Fibroblast of gingiva (primary cell): ENCODE results near the gene CPEB4.

Experiments
- DNase-seq: peaks from one replicate; pipeline ENCODE4 v3.0.0-alpha.2; 2011; ENCODE audit warnings: low read depth

Gene CPEB4

DNA sequence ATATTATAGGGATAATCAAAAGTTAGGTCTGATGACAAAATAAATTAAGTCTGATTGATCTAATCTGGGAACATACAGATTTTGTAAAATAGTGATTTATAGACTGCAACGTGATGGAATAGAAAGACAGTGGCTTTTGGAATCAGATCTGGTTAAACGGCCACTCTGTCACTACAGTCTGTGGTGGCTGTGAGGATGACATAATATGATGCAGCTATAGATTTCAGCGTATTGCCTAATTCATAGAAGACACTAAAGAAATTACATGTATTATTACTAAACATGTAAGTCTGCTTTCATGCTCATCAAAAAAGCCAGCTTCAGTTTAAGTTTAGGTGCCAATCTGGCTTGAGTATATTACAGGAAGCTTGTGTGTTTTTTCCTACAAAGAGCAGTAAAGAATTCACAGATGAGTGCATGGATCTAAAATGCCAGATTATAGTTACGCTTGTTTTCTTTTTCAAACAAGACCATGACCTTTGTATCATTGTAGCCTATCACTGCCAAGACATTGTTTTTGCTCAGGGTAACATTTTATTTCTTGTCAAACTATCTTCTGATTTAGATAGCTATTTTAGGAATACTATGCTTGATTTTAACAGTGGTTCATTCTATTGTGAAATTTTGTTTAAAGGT is 25.7 kb downstream of the CPEB4 start:
- DNase-seq = no peak

GRCh38 chr5:173915310-173916014 is 27.3 kb downstream of the CPEB4 start:
- DNase-seq = peak; percentile 44

GRCh38 chr5:173916233-173916632 is 28.1 kb downstream of the CPEB4 start:
- no peak for DNase-seq

DNA sequence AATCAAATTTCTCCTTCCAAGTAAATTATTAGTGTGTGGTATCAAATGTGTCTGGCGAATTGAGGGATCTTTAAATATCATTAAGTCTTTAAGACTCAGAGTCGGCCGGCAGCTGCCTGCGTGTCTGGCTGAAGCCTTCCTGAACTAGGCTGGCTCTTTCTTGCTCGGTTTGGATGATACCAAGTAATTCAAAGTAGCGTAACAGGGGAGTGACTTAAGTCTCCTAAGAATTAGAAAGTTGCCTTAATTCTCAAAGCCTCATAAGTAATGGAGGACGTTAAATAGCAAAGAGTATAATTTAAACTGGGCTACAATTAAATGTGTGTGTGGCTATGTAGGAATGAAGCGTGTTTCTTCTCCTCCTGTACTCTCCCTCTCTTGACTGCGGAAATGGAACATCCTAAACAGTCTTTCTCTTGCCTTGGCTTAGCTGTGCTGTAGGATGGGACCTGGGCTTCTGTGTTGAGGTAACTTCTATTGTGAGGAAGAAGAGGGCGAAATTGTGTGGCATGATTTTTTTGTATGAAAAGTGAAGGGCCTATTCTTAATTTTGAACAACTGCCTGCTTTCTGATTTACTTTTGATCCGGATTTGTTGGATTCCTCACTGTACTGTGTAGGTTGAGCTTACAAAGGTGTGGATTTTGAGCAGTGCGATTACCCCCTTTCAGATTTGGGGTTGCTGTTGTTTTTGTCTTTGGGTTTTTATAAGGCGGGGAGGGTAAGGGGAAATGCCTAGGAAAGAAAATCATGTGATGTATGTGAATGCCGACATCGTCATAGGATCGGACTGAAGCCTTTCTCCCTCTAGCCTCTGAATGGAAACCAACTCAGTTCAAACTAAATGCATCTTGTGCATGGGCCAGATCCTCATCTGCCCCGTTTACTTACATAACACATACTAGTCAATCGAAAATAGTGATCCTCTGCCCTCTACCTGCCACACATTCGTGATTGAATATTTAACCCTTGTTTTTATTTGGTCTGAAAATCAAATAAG is 29.9 kb downstream of the CPEB4 start:
- DNase-seq = peak; percentile 83

DNA sequence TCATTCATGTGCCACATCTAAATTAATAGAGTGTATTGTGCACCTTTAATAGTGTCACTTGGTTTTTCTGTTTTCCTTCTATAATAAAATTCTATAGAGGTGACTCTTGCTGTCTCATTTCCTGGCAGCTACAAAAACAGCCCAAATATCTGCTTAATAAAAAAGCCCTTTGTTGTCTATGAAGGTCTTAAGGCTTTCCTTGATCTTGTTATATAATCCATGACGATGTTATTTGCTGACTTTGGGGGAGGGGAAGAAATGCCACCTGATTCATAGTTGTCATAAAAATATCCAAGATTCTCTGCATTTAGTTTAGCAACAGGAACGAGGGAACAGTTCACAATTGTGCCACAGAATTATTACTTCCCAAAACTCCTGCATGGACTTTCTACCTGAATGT is 31.3 kb downstream of the CPEB4 start:
- DNase-seq = no peak

- no peak for DNase-seq
Measured at GRCh38 chr5:173920024-173920753, 32.0 kb downstream of the CPEB4 start.

GRCh38 chr5:173920866-173921555 is 32.9 kb downstream of the CPEB4 start:
- no peak for DNase-seq

- no peak for DNase-seq
Measured at GRCh38 chr5:173922527-173922926, 34.4 kb downstream of the CPEB4 start.

DNA sequence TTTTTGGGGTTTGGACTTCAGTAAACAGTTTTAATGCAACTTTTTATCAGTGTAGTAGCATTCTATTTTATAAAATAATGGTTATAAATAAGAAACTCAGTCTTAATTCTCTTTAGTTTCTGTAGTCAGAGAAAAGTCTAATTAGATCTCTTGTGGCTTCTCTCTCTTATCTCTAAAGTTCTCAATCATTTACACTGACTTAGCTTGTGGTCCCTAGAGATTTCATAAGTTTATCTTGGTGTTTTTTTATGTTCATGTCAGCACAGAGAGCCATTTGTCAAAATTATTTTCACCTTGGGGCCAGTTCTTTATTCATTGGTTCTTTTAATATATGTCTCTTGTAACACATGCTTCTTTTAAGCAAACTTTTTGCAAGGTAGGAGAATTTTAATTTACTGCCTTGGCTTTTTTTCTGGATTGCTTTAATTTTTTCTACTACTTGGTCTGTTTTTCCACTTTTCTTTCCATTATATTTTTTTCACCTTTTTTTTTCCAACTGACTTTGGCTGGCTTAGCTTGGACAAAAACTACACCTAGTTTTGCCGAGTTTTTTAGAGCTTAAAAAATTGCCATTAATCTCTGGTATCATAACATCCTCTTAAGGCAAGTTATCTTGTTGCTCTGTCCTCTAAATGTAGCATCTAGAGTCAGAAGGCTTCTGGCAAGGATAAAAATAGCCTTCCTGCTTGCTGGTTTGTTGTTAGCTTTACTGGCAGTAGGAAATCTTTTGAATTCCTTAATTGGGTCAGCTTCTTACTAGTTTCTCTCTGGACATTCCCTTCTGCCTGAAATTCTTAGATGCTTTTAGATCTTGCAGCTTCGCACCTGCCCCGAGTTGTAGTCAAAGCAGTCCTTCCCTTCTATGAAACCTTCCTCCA is 35.3 kb downstream of the CPEB4 start:
- peak; percentile 14 for DNase-seq

DNA sequence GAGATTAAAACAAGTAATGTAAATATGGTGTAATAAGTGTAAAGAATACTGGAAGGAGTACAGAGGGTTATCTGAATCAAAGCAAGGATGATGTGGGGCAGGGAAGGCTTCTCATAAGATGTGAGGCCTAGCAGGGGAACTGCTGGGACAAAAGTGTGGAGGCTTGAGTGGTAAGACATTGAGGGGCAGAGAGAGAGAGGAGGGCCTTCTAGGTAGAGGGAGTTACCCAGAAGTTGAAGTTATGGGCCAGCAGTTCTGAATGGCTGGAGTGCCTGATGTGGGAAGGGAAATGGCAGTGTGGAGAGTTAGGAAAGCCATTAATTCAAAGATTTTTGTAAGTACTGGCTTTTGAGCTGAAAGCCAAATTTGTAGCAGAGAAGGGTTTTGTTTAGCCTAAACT is 36.8 kb downstream of the CPEB4 start:
- DNase-seq = no peak

GRCh38 chr5:173925449-173926071 is 37.4 kb downstream of the CPEB4 start:
- peak; percentile 61 for DNase-seq

DNA sequence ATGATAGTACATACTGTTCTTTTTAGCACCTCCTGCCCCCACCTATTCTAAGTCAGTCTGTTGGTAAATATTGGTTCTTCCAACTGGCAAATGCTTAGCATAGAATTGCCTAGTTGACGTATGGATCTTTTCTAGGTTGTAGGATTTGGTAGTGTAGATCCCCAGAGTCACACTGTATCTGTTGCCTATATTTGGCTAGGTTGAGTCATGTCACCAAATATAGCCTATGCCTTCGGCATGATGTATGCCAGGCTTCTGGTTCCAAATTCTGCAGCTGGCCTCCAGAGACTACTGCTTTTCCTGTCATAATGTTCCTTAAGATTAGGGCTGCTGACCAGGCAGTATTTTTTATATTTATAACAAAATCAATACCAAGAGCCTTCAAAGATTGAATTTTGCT is 38.2 kb downstream of the CPEB4 start:
- peak; percentile 50 for DNase-seq

GRCh38 chr5:173928871-173929574 is 40.9 kb downstream of the CPEB4 start:
- DNase-seq = no peak

DNA sequence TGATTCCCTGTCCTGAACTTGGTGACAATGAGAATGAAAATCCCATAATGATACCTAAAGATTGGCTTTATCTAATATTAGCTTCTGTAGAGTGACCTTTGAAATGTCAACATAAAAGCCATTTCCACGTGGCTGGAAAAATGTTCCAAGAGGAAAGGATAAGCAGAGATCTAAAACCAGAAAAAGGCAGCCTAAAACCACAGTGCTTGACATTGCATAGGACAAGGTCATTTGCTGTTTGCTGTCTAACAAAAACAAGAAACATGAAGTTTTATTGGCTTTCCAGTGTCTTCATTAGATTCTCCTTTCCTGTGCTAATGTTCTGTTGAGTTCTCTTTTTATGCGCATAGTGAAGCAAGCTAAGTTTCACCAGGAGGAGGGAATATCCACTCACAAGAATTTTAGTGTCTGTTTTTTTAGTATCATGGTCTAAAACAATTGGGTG is 44.6 kb downstream of the CPEB4 start:
- no peak for DNase-seq

GRCh38 chr5:173933901-173934300 is 45.8 kb downstream of the CPEB4 start:
- no peak for DNase-seq

DNA sequence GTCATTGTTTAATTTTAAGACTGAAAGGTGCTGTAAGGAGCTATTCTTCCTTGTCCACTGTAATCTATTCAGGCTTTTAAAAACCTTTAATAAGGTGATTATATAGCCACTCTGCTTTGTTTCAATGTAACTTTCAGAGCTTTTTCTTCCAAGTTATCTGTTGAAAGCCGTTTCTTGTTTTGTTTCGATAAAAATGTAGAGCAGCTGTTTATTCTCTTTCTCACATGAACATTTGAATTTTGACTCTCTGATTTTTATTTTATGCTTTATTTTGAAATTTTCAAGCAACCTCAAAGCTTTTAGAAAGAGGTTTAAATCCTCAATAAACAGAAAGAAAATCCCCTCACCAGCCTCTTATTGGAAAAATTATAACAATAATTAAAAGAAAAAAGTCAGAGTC is 47.2 kb downstream of the CPEB4 start:
- no peak for DNase-seq

DNA sequence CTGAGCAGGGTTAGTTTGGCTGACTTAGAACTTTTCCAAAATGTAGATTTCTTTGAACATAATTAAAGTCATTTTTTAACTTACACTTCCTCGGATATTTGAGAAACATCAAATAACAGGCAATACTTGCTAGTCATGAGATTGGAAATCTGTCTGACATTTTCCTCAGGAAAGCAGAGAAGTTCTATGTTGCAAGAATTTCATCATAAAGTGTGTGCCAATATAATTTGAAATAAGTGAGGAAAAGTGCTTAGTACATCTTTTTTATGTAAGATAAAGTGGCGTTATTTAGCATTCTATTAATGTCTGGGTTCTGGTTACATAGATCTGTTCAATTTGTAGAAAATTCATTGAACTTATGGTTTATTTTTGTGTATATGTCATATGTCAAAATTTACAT is 52.1 kb downstream of the CPEB4 start:
- peak; percentile 59 for DNase-seq

DNA sequence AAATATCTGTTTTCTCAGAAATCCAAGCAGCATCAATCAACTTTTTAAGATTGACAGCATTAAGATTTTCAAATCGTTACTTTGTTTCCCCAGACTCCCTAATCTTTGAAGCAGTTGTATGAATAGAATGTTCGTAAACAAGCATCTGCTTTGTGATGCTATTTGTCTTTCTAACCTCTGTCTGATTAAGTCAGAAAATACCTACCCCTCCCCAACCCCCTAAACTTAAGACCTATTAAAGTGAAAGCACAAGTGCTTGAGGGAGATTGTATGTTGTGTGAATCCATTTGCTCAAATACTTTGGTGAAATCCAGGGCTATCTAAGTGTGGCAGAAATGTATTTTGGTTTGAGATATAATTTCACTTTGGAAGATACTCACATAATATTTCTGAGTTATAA is 53.0 kb downstream of the CPEB4 start:
- no peak for DNase-seq

DNA sequence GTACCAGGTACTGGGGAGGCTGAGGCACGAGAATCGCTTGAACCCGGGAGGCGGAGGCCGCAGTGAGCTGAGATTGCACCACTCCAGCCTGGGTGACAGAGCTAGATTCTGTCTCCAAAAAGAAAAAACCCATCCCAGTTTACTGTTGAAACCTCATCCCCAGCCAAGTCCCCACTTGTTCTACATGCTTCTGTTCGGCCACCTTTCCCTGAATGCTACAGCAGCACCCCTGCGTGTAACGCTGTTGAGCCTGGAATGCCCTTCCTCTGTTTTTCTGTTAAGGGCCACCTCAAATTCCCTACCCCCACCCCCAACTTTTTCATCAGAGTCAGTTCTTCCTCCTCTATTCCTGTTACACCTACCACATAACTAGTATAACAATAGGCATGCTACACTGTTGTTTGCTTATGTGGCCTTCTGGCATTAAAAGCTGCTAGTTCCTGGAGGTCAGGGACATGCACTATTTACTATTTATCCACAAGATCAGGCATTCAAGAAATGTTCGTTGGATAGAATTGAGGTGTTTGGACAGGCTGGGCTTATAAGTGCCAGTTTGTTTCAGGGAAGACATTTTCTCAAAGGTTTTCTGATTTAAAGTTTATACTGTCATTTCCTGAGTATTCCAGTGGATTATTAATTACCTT is 53.7 kb downstream of the CPEB4 start:
- no peak for DNase-seq
